NB4 (cell line): ENCODE data around the gene ASF1B.

Source experiments
- DNase-seq: peaks from one replicate; pipeline ENCODE4 v3.0.0; 2010; ENCODE audit warnings: low read depth
- H3K4me3 ChIP-seq: one replicate; pipeline ENCODE4 v1.5.1; 2011; ENCODE audit warnings: mild to moderate bottlenecking, low read depth, low read length, moderate library complexity
- CTCF ChIP-seq: IDR thresholded peaks from one replicate; pipeline ENCODE4 v1.5.1; 2012; ENCODE audit warnings: low read depth, low read length
- MAX ChIP-seq: IDR thresholded peaks from 2 replicates; pipeline ENCODE4 v1.6.1; 2011; ENCODE audit warnings: low read depth, low read length
- MYC ChIP-seq: IDR thresholded peaks from 2 replicates; pipeline ENCODE4 v1.6.1; 2011; ENCODE audit warnings: low read depth, low read length
- POLR2A ChIP-seq: IDR thresholded peaks from 2 replicates; pipeline ENCODE4 v1.6.1; 2011; ENCODE audit warnings: mild to moderate bottlenecking; ENCODE audit not compliant: insufficient read length; ENCODE audit errors: extremely low read depth

The ASF1B gene

GRCh38 chr19:14162871-14163297 is 26.5 kb upstream of the ASF1B start:
- no peak for DNase-seq
- TF ChIP-seq POLR2A (no peak), MAX (no peak), MYC (no peak), CTCF (no peak)
- no peak overlapping the region for H3K4me3 ChIP-seq

- DNase-seq, result no peak
- no peak for TF ChIP-seq MYC
- no peak for TF ChIP-seq CTCF
- H3K4me3 ChIP-seq, result no peak overlapping the region
These were observed 24.9 kb upstream of the ASF1B start for GRCh38 chr19:14161305-14161704.

- DNase-seq, result no peak
- TF ChIP-seq MYC, result no peak
- no peak for TF ChIP-seq CTCF
- no peak for TF ChIP-seq POLR2A
- no peak for TF ChIP-seq MAX
- no peak overlapping the region for H3K4me3 ChIP-seq
These were observed 23.8 kb upstream of the ASF1B start for GRCh38 chr19:14160017-14160703.

- TF ChIP-seq MYC (no peak), MAX (no peak), POLR2A (no peak), CTCF (no peak)
- H3K4me3 ChIP-seq, result no peak overlapping the region
- no peak for DNase-seq
These were observed 22.7 kb upstream of the ASF1B start for GRCh38 chr19:14159059-14159458.

- no peak overlapping the region for H3K4me3 ChIP-seq
- DNase-seq, result no peak
- TF ChIP-seq MYC, result no peak
- no peak for TF ChIP-seq CTCF
- no peak for TF ChIP-seq POLR2A
- TF ChIP-seq MAX, result no peak
These were observed 22.1 kb upstream of the ASF1B start for GRCh38 chr19:14158276-14159023.
